Fibroblast of skin of abdomen (primary cell): ENCODE measurements around the gene MYMK.
A peak's percentile ranks its signal among the peaks of the same experiment; 100 is the strongest.

Experiments
- DNase-seq: peaks from one replicate; pipeline ENCODE4 v3.0.0-alpha.2; 2013

The MYMK gene

GRCh38 chr9:133478851-133479711, 45.7 kb downstream of the MYMK start, which contains the start of gene SLC2A6:
SLC2A6 (minus strand) TSS chr9:133479099; CDS start chr9:133479059, 40 bp downstream.
- DNase-seq = peak; percentile 77

DNA sequence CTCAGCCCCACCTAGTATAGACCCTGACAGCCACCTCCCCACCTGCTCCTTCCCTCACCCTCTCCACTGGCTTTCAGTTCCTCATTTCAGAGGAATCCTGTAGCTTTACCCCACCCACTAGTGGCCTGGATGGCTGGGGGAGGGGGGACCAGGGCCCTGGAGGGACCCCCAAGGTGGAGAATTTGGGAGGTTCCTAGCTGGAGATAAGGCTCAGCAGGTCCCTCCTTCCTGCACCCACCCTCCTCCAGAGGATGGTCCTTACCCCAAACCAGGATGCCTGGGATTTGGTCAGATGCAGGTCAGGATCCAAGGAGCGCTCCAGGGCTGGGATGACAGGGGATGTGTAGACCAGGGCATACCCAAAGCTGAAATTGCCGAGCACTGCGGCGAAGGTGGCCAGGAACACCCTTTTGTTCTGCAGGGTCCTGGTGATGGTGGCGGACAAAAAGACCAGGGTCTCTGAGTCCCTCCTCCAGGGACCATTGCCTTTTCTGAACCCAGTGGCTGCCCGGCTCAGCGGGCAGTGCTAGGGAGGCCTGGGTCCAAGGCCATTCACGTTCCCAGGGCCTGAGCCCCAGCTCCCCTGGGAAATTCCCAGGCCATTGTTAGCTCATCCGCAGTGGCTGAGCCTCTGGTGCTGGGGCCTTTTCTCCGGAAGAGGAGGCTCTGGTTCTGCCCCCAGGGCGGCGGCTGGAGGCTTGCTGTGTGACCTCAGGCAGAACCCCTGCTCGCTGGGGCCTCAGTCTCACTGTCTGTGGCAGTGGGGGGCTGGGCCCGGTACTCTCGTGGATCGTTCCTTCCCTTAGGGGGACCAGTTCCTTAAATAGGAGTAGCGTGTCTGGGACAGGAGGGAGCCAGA, 46.5 kb downstream of the MYMK start:
- DNase-seq = peak; percentile 7

DNA sequence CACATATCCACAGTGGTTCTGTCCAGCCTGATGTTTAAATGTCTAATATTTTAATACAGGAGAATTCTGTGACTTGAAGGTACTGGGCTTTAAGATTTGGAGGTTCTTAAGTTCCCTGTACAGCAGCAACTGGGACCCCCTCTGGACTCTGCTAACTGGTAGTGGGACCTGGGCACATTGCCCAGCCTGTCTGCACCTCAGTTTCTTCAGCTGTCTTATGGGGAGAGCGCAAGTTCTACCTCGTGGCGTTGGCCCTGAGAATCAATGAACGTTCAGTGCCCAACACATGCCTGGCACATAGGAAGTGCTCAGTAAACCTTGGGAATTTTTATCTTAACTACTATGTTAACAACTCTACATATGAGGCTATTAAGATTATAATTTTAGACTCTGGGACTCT, 47.3 kb downstream of the MYMK start:
- no peak for DNase-seq

DNA sequence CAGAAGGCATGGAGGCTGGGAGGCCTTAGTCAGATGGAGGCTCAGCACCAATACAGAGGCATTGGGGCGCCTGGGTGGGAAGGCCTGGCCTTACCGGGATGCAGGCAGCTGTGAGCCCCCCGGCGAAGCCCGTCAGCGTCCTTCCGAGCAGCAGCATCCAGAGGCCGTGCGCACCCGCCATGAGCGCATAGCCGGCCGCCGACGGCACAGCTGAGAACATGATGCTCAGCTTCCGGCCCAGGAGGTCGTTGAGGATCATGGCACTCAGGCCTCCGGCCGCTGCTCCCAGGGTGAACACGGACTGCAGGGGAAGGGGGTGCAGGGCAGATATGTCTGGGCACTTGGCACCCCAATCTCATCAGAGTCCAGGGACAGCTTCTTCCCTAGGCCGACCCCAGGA, 47.8 kb downstream of the MYMK start:
- no peak for DNase-seq

DNA sequence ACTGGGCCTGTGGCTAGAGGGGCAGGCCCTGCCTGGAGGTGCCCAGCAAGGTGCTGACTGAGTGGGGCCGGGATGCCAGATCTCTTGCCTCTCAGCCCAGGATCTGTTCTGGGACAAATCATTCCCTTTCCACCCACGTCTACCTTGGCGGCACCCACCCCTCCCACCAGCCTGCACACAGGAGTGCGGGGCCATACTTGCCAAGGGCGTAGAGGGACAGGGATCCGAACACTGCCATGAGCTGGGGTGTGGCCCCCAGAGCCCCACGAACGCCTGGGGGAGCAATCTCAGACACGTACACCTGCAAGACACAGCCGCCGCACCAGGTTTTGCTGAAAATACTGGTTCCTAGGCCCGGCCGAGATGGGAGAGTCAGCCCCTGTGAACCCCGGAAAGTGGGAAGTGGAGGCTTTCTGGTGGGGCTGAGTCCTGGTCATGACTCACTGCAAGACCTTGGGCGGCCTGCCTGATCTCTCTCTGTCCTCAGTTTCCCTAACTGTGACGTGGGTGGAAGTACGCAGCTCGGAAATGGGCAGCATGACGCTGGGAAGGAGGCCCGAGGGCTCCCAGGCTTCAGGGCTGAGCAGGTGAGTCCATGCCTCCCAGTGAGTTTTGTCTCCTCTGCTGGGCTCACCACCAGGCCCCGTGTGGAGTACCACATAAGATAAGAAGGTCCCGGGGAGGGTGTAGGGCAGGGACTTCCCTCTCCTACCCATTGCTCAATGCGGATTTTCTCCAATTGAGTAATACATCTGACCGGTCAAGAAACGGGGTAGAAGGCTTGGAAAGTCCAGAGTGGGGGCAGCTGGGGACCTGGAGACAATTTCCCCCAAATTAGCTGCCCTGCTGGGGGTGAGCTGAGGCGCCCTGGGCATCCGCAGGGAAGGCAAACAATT, 48.5 kb downstream of the MYMK start:
- no peak for DNase-seq

DNA sequence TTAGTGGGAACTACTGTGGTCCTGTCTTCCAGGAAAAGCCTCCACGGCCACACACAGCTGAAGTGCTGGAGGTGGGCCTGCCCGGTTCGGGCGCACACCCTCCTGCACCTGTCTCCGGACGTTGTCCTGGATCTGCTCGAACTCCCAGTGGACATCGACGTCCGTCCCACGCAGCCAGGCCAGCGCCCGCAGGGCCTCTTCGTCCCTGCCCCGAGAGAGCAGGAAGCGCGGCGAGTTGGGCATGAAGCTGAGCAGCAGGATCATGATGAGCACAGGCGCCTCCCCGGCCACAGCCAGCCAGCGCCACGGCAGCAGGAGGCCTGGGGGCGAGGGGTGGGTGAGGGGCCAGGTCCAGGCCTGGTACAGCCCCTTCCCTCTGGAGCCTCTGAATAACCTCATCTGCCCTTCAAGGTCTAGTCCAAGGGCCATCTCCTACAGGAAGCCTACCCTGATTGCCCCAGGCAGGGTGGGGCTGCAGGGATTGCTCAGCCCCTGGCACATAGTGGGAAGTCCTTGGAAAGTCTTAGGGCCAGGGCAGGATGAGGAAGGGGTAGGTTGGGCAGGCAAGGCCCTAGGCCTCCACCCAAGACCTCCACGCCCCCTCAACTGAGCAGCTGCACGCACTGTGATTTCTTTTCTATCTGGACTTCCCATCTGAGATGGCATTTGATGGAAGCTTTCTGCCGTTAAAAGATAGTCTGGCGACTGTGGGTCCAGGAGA, 49.3 kb downstream of the MYMK start:
- no peak for DNase-seq

DNA sequence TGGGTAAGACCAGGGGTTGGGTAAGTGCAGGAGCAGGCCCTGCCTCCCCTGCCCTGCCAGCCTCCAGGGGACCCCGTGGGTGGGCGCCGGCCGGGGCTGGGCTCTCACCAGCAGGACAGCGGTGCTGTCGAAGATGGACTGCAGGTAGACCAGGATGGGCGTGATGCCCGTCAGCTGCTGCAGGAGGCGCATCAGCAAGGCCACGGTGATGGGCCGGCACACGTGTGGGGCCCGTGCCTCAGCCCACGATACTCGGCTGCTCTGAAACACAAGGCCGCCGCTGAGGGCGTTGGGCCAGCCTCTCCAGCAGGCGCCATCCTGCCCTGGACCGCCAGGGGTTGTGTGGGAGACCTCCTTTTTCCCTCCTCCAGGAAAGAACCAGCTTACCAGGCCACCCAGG, 49.9 kb downstream of the MYMK start:
- no peak for DNase-seq

DNA sequence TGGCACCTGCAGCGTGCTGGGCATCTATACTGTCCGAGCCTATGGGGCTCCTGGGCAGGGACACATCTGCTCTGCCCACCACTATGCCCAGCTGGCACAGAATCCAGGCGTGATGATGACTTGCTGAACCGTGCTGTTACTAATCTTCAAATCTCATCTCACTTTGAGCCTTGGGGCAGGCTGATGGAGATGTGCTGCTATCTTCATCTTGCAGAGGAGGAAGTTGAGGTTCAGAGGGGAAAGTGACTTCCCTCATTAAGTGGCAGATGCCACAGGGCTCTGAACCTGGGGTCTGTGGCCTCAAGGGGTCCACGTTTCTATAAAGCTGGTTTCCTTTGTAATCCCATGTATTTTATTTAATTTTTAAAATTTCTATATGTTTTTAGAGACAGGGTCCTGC, 50.5 kb downstream of the MYMK start:
- no peak for DNase-seq

- DNase-seq = no peak
Observed at GRCh38 chr9:133473743-133474142, 51.0 kb downstream of the MYMK start.

DNA sequence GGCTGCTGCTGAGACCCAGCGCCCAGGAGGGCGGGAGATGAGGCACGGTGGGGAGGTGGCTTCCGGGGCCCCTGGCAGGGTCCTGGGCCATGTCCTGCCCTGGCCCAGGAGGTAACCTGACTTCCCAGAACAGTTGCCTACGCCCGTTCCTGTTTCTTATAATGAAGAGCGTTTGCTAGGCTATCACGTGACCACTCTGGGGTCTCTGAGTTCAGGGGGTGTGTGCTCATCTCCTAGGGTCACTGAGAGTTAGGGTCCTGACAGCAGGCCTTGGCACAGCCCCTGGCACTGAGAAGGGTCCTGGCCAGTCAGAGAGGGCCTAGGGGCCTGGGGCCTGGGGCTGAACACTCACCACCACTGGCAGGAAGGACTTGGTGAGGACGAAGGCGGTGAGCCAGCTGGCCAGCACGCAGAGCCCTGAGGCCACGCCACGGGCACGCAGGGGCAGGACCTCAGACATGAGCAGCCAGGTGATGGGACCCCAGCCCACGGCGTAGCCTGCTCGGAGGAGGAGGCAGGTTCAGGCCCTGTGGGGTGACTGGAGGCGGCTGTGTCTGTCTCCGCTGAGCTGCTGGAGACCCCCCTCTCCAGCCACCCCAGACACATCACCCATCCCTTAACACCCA, 51.9 kb downstream of the MYMK start:
- DNase-seq = no peak

- no peak for DNase-seq
Observed at GRCh38 chr9:133472277-133472645, 52.5 kb downstream of the MYMK start.

DNA sequence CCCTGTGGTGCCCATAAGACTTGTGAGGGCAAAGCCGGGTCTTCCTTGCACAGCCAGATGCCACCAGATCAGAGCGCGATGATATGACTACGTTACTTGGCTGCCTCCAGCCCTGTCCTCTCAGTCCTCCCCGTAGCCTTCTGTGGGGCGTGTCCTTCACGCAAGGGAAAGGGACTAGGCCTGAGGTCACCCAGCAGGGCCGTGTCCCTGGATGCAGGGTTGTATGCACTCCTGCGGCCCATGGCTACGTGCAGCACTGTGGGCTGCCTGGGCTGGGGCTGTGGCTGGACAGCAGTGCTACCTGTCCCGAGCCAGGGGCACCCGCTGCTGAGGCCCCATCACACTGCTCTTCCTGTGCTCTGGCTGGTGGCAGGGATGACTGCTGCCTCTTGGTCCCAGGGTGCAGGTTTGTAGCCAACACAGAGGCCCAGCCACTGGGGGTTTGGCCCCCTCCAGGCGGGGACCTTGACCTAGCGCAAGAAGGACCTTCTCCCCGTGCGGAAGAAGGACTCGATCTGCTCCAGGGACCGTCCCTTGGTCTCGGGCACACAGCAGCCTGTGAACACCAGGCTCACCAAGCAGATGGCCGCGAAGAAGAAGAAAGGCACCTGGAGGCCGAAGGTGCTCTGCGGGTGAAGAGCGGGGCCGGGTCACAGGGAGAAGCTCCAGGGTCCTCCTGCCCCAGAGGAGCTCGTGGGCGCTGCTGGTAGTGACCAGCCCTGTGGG, 53.0 kb downstream of the MYMK start:
- DNase-seq = no peak

GRCh38 chr9:133470988-133471387, 53.8 kb downstream of the MYMK start:
- no peak for DNase-seq

DNA sequence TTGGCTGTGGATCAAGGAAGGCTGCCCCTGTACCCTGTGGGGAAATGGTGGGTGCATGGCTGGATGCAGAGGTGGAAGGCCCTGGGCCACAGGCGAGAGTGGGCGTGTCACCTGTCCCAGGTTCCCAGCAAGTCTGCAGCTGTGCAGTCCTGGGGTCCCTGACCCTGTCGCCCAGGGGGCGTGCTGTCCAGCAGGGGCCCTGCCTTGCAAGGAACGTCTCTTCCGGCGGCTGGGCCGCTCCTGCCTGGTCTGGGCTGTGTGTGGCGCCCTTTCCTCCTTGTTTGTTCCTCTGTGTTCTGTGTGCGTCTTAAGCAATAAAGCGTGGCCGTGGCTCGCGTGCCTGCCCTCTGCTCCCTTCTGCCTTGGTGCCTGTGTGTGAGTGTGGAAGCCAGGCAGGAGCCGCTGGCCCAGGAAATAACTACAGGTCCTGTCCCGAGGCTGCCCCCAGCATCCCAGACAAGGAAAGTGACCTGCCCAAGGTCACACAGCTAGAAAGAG, 54.3 kb downstream of the MYMK start:
- no peak for DNase-seq

- DNase-seq = no peak
Observed at GRCh38 chr9:133468777-133469421, 55.9 kb downstream of the MYMK start.

- DNase-seq = no peak
Observed at GRCh38 chr9:133468374-133468773, 56.4 kb downstream of the MYMK start.

GRCh38 chr9:133467101-133467500, 57.7 kb downstream of the MYMK start:
- no peak for DNase-seq

DNA sequence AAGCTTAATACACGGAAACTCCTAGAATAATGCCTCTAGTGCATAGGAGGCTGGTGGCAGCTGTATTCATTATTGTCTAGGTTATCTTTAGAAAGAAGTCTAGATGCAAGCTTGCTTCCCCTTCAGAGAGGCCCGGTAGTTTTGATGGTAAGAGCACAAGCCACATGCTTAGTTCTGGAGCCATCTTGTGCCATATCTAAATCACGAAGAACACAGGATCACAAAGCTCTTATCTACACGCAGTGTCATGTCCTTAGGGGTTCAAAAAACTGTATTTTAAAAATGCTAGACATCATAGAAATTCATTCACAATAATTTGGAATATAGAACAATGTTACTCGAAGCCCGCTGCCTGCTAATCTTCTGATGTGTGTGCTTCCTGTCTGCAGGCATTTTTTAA, 58.8 kb downstream of the MYMK start:
- DNase-seq = no peak

GRCh38 chr9:133464638-133465037, 60.1 kb downstream of the MYMK start:
- DNase-seq = no peak
